Spinal cord (tissue), 10 donors: ENCODE measurements around the gene RHOBTB1. TPM values are rescaled to one million over a fixed set of nuclear protein-coding genes. Genes with fewer than 3 reads are reported as not detected.

ENCODE experiments used
- DNase-seq, 6 donors: peaks; one replicate each; pipeline versions ENCODE4 v3.0.0 to v3.0.0-alpha.2; 2013 to 2015; ENCODE audit warnings: low spot score in 6 of 6, low read depth in 4 of 6
- H3K27ac ChIP-seq: one replicate; pipeline ENCODE4 v1.5.1; 2013; ENCODE audit warnings: low read depth, low read length, control low read depth
- H3K27me3 ChIP-seq: one replicate; pipeline ENCODE4 v1.6.1; 2013; ENCODE audit warnings: low read length; ENCODE audit not compliant: control insufficient read depth, insufficient read depth
- H3K36me3 ChIP-seq: one replicate; pipeline ENCODE4 v1.6.1; 2013; ENCODE audit warnings: low read length; ENCODE audit not compliant: control insufficient read depth, insufficient read depth
- H3K4me1 ChIP-seq: one replicate; pipeline ENCODE4 v1.6.1; 2013; ENCODE audit warnings: low read length; ENCODE audit not compliant: control insufficient read depth, insufficient read depth
- H3K4me3 ChIP-seq: one replicate; pipeline ENCODE4 v1.5.1; 2013; ENCODE audit warnings: low read depth, low read length, control low read depth
- H3K9me3 ChIP-seq: one replicate; pipeline ENCODE4 v1.6.1; 2013; ENCODE audit warnings: low read length; ENCODE audit not compliant: control insufficient read depth, insufficient read depth
- WGBS: methylation state at CpG from one replicate; pipeline ENCODE4 v1.1.5; 2013; ENCODE audit warnings: missing lambda C conversion rate; ENCODE audit not compliant: insufficient coverage; 5-methylcytosine and 5-hydroxymethylcytosine counted together
- polyA plus RNA-seq, 2 donors: library from polyadenylated mRNA; unstranded; fragments of 120-200 nt; gene quantifications; one replicate each; pipeline ENCODE4 v1.2.1, GENCODE V29; 2013; ENCODE audit not compliant: insufficient read length in 2 of 2
- total RNA-seq, 2 donors: library from RNA; depleted of rRNA in 1 of 2; stranded (reverse); fragments of 120-200 nt in 1 of 2; fragments of >200 nt in 1 of 2; gene quantifications; one replicate each; pipeline versions ENCODE4 v1.2.3 to v1.2.4, GENCODE V29; 2013 to 2014
- donor health status: healthy.

The RHOBTB1 gene
- total and polyA plus RNA-seq, 4 donors = 16.7 to 55.4 (median 19.0) TPM

- DNase-seq = no peak
- no peaks in the 10 kb centered on the region for H3K4me1 ChIP-seq
- WGBS = no CpG with 5 or more reads among the region's 2 CpGs
- H3K9me3 ChIP-seq = no peaks in the 10 kb centered on the region
- no peak overlapping the region for H3K4me3 ChIP-seq
- no peak overlapping the region for H3K27ac ChIP-seq
- no peaks in the 10 kb centered on the region for H3K36me3 ChIP-seq
- no peaks in the 10 kb centered on the region for H3K27me3 ChIP-seq
Observed at GRCh38 chr10:60967854-60968484, 24.0 kb upstream of the RHOBTB1 start.

GRCh38 chr10:60967260-60967659 lies 23.3 kb upstream of the RHOBTB1 start:
- Histone ChIP-seq H3K27ac (no peak overlapping the region), H3K36me3 (no peaks in the 10 kb centered on the region), H3K27me3 (no peaks in the 10 kb centered on the region), H3K4me1 (no peaks in the 10 kb centered on the region), H3K4me3 (no peak overlapping the region), H3K9me3 (no peaks in the 10 kb centered on the region)
- WGBS = 55% methylated on average over 4 of the region's 4 CpGs
- no peak for DNase-seq

- WGBS = no CpG with 5 or more reads among the region's 3 CpGs
- Histone ChIP-seq H3K9me3 (no peaks in the 10 kb centered on the region), H3K4me3 (no peak overlapping the region), H3K36me3 (no peaks in the 10 kb centered on the region), H3K27ac (no peak overlapping the region), H3K27me3 (no peaks in the 10 kb centered on the region), H3K4me1 (no peaks in the 10 kb centered on the region)
- DNase-seq = no peak
Observed at GRCh38 chr10:60965696-60966095, 21.7 kb upstream of the RHOBTB1 start.

DNA sequence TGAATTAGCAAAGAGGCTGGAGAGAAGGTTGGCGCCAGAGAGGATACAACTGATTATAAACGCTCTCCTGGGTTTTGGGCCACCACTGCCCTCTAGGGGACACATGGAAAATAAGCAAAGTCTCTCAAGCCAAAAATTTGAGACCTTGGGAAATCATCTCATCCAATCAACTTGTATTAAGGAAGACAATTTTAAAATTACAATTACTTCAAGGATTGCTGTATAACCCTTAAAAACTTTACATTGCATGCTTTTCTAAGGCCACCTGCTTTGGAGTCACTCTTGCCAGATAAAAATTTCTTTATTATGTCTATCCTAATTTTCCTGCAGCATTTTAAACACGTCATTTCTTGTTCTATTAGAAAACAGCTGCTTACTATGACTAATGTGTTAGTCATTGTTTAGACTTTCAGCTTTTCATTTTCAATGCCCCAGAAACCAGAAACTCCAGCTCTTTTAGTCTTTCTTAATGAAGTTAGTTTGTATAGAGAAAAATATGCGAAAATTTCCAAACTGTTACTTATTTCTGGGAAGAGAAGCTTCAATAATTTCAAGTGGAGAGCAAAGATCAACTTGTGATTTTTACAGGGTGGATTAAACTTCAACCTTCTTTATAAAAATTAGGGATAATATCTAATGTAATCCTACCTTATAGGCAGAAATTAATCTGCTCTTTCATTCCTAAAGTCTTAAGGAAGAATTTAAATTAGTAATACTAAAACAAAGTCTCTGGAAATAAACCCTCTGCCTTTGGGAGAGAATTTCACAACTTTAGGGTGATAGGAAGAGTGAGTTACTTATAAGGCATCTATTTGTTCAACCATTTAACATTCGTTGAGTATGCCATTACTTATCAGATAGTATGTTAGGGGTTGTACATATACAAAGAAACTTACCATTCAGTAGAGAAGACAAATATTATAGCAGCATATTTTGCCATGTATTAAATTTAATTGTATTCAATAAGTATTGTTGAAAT lies 20.6 kb upstream of the RHOBTB1 start:
- H3K27ac ChIP-seq = no peak overlapping the region
- WGBS = 0% methylated on average over 2 of the region's 5 CpGs

GRCh38 chr10:60963441-60964256 lies 19.7 kb upstream of the RHOBTB1 start:
- Histone ChIP-seq H3K4me3 (no peak overlapping the region), H3K36me3 (no peaks in the 10 kb centered on the region), H3K9me3 (no peaks in the 10 kb centered on the region), H3K27me3 (no peaks in the 10 kb centered on the region), H3K4me1 (no peaks in the 10 kb centered on the region), H3K27ac (no peak overlapping the region)
- no peak for DNase-seq
- WGBS = no CpG with 5 or more reads among the region's 4 CpGs

More for the DNA sequence above, 20.6 kb upstream of the RHOBTB1 start:
- Histone ChIP-seq H3K36me3 (no peaks in the 10 kb centered on the region), H3K9me3 (no peaks in the 10 kb centered on the region), H3K4me1 (no peaks in the 10 kb centered on the region), H3K27me3 (no peaks in the 10 kb centered on the region), H3K4me3 (no peak overlapping the region)
- peak; percentile 26 to 92 (median 54) for DNase-seq

DNA sequence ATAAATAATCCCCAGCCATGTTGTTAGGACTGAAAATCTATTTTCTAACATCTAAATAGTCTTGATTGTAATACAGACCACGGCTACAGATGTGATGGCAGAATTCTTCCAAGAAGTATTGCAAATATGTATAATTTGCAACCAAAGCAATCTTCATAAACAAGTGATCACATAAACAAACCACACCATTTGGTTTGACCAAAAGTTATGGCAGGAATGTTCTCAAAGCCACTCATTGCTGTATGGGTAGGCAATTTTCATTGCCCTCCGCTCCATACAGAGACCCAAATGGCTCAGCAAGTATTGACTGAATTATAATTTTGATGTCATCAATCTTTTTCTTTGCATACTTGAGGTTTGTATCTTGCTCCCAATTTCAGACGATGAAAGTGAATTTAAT lies 19.0 kb upstream of the RHOBTB1 start:
- H3K4me1 ChIP-seq = no peaks in the 10 kb centered on the region
- no peak for DNase-seq
- WGBS = no CpG with 5 or more reads among the region's 3 CpGs

DNA sequence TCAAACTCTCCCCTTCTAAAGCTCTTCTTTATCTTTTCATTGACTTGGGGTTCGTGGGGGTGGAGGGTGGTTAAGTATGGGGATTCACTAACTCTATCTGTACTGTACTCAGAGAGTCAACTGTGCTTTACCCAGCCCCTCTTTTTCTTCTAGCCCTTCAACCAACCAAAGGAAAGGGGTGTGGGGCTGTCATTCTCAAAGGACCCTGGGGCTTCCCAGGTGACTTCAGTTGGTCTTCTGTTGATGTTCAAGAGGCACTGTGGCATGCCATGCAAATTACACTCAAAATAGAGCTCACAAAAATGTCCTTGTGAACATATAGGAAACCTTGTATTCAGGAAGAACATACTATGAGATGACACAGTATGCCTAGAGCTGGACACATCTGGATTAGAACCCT lies 16.9 kb upstream of the RHOBTB1 start:
- DNase-seq = no peak
- Histone ChIP-seq H3K27me3 (no peaks in the 10 kb centered on the region), H3K27ac (no peak overlapping the region), H3K4me3 (no peak overlapping the region), H3K36me3 (no peaks in the 10 kb centered on the region), H3K9me3 (no peaks in the 10 kb centered on the region), H3K4me1 (no peaks in the 10 kb centered on the region)
- WGBS = no CpG with 5 or more reads among the region's 1 CpG

More for the DNA sequence above, 19.0 kb upstream of the RHOBTB1 start:
- no peaks in the 10 kb centered on the region for H3K36me3 ChIP-seq
- H3K27ac ChIP-seq = no peak overlapping the region
- H3K9me3 ChIP-seq = no peaks in the 10 kb centered on the region
- no peaks in the 10 kb centered on the region for H3K27me3 ChIP-seq
- H3K4me3 ChIP-seq = no peak overlapping the region

- Histone ChIP-seq H3K36me3 (no peaks in the 10 kb centered on the region), H3K4me1 (no peaks in the 10 kb centered on the region), H3K9me3 (no peaks in the 10 kb centered on the region), H3K27me3 (no peaks in the 10 kb centered on the region), H3K27ac (no peak overlapping the region), H3K4me3 (no peak overlapping the region)
- no peak for DNase-seq
- no CpG with 5 or more reads among the region's 3 CpGs for WGBS
Observed at GRCh38 chr10:60960031-60960430, 16.0 kb upstream of the RHOBTB1 start.

- Histone ChIP-seq H3K36me3 (no peaks in the 10 kb centered on the region), H3K27ac (no peak overlapping the region), H3K9me3 (no peaks in the 10 kb centered on the region), H3K4me1 (no peaks in the 10 kb centered on the region), H3K27me3 (no peaks in the 10 kb centered on the region), H3K4me3 (no peak overlapping the region)
- no peak for DNase-seq
- WGBS = 40% methylated on average over 1 of the region's 3 CpGs
Observed at GRCh38 chr10:60958892-60959601, 15.1 kb upstream of the RHOBTB1 start.
